Nucleus accumbens (tissue), 56 donors: ENCODE results near the gene PYGO2.
A peak's percentile ranks its signal among the peaks of the same experiment; 100 is the strongest.

Experiments
- DNase-seq, 56 donors: peaks; one replicate each; lab custom pipeline; 2025; lab: John Stamatoyannopoulos, UW

The PYGO2 gene

DNA sequence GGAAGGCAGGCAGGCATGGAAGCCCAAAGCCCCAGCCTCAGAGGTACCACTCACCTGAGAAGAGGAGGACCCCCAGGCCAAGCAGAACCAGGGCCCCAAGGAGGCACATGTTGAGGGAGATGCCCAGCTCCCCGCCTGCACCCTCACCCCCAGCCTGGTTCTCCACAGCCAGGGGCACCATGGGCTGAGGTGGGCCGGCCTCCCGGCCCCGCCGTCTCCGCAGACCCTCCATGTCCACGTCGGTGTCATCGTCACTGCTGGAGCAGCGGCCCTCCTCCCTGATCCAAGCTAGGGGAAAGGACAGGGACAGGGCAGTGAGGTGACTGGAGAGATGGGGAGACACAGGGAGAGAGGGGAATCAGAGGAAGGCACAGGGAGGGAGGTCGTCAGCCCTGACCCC, 13.5 kb downstream of the PYGO2 start:
- no peak for DNase-seq

DNA sequence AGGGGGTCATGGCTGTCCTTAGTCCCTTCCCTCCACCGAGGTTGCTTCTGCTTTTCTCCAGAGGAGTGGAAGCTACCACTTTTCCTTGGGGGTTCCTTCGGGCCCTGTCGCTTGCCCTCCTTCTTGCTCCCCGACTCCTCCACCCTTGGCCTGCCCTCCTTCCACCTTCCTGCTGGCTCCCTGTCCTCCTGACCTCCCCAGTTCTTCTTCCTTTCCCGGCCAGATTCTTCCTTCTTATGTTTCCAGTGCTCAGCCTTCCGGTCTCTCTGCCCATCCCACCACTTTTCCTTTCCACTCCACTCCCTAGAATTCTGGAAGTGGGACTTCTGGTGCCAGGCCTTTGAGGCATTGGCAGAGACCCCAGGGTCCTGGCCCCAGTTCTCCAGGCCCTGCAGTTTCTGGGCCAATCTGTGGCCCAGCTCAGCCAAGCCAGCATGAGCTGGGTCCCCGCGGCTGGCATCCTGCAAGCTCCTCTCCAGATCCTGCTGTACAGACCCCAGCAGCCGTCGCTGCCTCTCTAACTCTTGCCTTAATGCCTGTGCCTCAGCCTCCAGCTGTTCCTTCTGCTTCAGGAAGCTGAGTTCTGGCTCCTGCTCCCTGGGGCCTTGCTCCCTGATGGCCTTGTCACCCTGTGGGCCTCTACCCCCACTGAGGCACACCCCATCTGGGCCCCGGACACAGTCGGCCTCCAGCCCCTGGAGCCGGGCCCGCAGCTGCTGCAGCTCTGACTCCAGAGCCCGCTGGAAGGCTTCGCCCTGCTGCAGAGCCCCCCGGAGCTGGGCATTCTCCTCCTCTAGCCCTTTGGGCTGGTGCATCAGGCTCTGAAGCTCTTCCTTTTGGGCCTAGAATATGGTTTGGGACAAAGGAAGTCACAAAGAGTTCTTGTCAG, 15.4 kb downstream of the PYGO2 start:
- DNase-seq = peak in 20 of 56 donors; percentile 6 to 67 (median 32)

DNA sequence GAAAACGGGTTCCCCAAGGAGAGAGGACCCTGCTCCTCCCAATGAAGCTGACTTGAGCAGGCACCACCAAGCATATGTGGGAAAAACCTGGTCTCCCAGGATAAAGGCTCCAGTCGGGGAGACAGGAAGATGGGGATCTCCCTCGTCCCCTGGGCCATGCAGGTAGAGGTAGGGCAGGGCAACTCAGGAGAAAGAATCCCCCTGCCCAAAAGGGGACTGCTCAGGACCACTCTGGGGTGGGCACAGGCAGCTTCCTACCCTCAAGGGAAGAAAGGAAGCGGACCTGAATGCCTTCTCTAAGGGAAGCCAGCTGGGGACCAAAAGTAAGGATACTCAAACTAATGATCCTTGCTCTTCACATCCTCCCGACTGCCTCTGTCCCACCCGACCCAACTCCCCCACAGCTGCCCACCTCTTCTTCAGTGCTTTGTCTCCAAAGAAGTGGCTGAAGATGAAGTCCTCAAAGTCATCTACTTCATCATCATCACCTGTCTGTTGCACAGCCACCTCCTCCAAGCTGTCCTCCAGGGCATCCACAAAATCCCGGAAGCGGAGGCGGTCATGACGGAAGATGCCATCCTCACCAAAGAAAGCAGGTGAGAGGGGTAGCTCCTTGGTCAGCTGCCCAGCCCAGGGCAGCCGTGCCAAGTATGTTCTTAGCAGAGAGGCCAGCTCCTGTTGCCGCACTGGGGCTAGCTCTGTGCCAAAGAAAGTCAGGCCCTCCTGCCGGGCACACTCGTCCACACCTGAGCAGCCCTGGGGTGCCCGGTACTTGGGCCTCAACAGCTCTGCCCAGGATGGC, 16.2 kb downstream of the PYGO2 start:
- DNase-seq = no peak

DNA sequence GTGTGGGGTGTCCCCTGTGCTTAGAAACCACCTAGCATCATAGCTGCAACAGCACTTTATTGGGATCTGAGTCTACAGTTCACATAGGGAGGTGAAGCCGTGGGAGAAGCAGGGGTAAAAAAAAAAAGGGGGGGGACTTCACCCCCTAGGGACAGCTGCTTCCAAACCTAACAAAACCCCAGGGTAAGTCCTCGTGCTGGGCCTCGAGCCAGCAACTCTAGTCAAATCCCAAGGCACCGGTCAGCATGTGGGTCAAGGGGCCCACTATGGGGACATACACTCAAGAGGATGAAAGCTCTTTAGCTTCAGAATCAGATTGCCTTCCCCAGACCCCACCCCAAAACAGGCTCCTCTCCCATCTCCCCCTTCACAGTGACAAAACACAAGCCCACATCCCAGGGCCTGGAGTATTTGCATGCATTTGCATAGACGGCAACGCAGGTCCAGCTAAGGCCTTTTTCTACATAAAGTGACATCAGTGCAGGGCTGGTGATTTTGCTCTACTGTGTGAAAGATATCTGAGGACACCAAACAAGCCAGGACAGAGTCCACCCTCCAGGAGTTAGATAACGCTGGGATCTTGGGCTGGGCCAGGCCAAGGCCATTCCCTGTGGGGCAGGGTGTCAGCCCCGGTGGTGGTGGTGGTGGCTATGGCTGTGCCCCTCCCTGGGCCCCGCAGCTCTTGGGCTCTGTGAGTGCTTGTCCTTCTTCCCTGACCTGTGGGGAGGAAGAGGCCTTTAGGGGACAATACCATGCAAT, 17.0 kb downstream of the PYGO2 start:
- peak in 1 of 56 donors; percentile 25 for DNase-seq

DNA sequence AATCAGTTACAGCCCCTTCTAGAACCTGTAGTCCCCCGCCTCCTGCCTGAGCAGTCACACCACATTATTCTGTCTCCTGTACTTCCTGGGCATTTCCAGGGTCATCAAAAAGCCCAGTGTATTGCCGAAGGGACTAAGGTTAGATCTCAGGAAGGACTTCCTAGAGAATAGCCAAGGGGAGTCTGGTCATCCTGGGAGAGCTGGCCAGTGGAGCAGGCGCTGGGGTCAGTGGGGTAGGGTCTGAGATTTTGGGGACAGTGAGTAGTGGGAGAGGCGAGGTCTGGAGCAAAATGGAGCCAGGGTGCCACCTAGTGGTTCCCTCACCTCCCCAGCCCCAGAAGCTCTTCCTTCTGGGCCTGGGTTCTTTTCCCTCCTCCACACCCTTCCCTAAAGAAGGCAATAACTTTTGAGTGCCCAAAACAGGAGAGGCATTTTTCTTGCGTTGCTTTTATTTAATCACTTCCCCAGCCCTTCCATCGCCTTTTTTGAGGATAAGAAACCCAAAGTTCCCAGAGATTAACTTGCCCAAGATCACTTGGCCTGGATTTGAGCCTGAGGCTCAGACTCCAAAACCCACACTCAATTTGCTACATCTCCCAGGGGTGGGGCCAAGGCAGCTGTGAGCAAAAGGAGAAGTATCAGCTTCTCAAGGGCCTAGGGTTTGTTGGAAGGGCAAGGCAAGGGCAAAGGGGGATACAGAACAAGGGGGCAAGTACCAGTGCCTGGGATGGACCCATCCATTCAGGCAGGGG, 17.8 kb downstream of the PYGO2 start:
- peak in 14 of 56 donors; percentile 2 to 54 (median 11) for DNase-seq

DNA sequence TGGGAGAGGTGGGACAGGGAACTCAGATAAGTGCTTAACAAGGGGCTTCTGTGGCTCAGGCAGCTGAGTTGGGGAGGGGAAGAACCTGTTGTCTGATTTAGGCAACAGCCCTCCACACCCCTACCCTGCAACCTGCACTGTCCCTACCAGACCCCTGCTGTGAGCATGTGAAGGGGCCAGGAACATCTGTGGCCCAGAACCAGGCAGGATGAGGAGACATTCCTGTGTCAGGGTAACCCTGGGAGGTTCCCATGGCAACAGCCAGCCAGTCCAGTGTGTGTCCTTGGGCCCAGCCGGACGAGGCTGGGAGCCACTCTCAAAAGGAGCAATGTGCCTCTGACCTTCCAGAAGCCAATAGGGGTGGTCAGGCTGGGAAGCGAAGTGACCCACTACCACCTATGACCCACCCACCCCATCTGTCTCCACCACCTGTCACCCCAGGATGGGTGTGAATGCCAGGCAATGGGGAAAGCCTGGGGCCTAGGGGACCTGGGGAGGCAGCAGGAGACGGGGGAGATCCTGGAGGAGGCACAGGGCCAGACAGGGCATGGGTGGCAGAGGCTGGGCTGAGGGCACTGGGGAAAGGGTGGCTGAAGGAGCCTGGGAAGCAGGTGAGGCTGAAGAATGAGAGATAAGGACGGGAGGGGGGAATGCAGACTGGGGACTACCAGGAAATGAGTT, 20.1 kb downstream of the PYGO2 start:
- DNase-seq = peak in 16 of 56 donors; percentile 5 to 59 (median 27)

DNA sequence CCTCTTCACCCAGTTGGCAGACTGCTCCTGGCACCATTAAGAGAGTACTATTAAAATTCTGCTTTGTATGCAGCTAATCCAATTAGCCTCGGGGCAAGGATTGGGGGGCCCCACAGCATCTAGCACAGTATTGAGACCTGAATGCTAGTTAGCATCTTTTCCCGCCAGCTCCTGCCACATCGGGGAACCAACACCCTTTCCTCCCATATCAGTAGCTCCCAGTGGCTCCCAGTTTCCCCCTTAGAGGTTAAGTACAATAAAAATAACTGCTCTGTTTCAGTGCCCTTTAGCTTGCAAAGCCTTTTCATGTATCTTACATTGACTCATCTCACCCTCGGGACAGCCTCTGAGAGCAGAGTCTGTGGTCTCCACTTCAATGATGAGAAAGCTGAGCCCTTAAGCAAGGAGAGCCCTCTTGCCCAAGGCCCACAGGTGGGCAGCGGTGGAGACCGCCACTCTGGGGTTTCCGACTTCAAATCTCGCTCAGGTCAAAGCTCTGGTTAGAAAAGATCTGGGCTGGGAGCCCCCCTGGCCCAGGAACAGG, 20.9 kb downstream of the PYGO2 start:
- DNase-seq = peak in 10 of 56 donors; percentile 5 to 63 (median 37)

DNA sequence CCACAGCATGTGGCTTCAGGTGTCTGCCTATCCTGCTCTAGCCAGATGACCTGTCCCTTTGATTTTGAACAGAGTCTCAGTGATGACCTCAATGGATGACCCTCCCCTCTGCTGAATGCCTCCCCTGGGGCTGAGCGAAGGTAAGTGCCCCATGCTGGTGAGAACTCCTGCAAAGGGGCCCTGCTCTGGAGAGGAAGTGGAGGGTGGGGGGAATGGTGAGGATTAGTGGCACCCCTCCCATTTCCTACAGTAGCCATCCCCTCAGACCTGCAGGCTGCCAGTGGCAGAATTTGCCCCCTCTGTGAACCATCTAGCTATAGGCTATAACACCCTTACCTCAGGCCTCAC, 21.4 kb downstream of the PYGO2 start:
- no peak for DNase-seq

DNA sequence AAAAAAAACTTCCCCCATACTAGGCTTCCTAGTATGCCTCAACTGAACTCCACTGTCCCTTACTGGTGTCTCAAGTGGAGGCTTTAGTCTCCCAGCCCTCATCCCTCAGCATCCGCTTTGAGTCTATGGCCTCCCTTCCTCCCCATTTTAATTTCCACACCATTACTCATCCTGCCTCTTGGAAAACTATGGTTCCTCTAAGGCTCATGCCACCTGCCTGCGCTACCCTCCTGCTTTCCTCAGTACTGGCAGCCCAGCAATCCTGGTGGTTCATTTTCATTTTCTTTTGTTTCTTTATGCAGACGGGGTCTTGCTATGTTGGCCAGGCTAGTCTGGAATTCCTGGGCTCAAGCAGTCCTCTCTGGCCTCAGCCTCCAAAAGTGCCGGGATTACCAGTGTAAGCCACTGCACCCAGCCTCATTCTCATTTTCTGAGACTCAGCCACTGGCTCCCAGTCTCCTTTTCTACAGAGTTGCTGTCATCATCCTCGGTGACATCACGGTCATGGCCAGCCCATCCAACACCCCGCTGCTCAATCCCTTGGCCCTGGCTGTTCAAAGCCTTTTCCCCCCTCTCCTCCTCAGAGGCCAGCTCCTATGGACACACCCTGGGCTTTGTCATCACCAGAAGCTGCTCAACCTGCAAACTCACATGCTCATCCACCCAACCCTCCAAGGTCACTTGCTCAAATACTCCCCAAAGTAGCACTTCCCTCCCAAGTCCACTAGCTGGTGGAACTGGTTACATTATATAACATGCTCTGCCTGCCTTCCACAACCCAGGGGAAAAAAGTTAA, 22.8 kb downstream of the PYGO2 start:
- DNase-seq = no peak

DNA sequence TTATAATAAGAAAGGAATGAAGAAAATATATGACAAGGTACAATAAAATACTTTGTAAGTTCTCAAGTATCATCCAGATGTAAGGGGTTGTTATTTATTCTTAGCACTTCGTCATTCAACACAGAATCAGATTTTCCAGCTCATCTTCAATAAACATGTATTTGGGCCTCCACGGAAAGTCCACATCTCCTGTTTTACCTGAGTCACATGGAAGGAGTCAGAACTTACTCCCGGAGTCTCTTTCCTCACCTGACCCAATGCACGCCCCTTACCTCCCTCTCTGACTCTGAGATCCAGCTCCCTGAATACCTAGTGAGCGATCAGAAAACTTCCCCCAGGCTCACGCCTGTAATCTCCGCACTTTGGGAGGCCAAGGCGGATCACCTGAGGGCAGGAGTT, 23.6 kb downstream of the PYGO2 start:
- DNase-seq = no peak

DNA sequence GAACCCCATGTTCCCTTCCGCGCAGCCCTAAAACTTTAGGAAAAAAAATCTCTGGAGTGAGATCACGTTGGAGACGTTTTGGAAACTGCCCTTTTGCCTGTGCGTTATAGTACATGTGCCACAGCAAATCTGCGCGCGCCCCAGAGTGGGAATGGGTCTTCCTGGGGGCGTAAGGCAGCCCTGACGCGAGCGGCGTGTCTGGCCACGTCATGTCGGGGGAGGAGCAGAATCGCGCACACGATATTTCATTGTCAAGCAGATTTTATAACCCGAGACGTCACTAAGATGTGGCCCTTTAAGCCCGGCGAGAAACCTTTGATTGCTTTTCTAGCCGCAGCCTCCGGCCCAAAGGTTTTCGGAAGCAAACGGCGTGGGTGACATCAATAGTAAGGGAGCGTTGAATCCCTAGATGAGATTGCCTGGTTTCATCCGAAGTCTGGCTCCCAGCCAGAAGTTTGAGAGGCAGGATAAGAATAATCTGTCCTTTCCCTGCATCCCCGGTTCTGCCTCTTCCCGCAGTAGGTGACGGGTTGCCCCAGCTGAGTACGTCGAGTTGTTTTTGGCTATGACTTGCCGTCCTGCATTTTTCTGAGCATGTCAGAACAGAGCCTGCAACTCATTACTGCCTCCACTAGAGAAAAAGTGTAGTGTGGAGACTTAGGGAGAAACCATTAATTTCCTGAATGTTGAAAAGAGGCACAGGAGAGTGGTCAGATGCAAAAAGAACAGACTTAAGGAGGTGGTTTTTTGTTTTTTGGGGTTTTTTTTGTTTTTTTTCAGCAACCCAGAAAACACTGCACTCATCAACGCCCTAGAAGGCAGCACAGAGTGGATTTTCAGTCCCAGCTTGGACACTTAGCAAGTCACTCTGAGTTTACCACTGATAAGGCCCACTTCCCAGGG, 24.2 kb downstream of the PYGO2 start:
- DNase-seq = peak in 54 of 56 donors; percentile 66 to 100 (median 94)

DNA sequence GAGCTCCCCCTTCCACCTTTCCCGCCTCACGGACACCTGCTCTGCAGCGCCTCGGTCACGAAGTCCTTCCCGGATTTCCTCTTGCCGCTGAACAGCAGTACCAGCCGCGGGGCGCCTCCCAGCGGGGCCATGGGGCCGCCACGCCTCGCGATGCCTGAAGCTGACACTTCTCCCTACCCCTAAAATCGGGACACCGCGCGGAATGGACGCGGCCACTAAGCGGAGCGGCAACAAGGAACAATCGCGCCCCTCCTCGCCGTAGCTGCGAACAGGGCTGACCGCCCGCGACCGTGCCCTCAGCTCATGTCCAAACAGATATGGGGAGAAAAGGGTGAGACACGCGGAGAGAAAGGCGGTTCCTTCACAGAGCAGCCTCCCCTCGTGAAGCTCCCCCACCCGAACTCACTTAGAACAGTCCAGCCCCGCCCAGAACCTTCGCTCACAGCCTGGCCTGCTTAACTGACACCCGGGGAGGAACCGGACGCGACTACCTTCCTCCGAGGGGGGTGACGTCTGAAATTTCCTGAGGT, 25.0 kb downstream of the PYGO2 start, which contains the start of gene PMVK:
Gene PMVK, minus strand, starts transcription at position 165 of the 530 bp plus-strand sequence. Its CDS starts 34 bp downstream, at position 131.
- peak; percentile 66 to 100 (median 96) for DNase-seq

DNA sequence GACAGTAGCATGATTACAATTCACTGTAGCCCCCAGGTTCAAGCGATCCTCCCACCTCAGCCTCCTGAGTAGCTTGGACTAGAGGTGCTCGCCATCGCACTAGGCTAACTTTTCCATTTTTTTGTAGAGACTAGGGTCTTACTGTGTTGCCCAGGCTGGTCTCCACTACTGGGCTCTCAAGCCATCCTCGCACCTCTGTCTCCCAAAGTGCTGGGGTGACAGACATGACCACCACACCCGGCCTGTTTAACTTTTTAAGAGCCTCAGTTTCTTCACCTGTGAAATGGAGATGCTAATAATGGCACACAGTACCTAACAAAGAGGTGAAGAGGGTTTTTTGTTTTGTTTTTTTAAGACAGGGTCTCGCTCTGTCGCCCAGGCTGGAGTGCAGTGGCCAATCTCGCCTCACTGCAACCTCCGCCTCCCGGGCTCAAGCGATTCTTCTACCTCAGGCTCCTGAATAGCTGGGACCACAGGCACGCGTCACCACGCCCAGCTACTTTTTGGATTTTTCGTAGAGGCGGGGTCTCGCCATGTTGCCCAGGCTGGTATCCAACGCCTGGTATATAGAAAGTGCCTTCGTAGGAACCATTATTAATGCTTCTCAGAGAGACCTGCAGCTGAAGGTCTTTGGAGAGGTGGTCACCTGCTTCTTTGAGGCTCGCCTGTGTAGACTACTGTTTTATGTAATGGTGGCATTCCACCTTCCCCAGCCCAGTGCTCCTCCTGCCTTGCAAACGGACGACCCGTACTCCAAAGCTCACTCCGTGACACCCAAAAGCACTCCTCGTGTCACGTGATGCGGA, 25.6 kb downstream of the PYGO2 start:
- peak in 4 of 56 donors; percentile 38 to 55 (median 50) for DNase-seq

DNA sequence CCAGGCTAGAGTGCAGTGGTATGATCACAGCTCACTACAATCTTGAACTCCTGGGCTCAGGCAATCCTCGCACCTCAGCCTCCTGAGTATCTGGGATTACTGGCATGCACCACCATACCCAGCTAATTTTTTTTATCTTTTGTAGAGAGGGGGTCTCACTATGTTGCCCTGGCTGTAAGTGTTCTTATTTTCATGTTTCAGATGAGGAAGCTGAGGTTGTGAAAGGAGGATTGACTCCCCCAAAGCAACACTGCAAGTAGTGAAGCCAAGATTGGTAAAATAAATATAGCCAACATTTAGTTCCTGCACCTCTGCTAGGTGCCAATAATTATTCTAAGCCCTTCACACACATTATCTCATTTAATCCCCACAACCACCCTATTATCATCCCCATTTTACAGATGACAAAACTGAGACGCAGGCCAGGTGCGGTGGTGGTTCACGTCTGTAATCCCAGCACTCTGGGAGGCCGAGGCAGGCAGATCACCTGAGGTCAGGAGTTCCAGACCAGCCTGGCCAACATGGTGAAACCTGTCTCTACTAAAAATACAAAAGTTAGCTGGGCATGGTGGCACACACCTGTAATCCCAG, 27.1 kb downstream of the PYGO2 start:
- no peak for DNase-seq

DNA sequence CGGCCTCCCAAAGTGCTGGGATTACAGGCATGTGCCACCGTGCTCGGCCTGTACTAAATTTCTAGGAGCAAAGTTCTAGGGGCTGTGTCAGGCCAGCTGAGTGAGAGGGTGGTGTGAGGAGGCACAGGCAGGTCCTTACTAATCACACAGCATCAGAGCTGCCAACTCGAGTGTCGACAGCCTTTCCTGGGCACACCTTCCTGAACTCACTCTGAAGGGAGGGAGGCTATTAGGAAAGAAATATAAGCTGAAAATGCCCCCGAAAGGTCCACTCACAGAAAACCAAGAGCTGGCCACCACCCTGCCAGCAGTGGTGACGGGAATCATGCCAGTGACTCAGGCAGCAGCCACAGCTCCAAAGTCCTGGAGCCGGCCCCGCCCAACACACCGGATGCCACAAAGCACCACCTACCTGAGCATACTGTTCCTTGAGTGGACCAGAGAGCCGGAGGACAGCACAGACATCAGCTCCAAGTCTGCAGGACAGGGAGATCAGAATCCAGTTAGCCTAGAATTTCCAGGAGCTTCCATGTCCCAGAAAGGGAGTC, 29.6 kb downstream of the PYGO2 start:
- DNase-seq = no peak
